AG09319 (cell line): ENCODE data around the gene FKBP3.
A peak's percentile ranks its signal among the peaks of the same experiment; 100 is the strongest.
"Not testable (repeated sequence)": the region's sequence is repeated elsewhere in the genome, so short reads cannot be mapped to it uniquely, and the experiment has no call there.

Source experiments
- DNase-seq: peaks from one replicate; pipeline ENCODE4 v3.0.0-alpha.2; 2010; ENCODE audit warnings: low read depth; ENCODE audit errors: extremely low read depth
- CTCF ChIP-seq: IDR thresholded peaks from 2 replicates; pipeline ENCODE4 v1.5.1; 2011; ENCODE audit warnings: low read depth, mild to moderate bottlenecking, inconsistent platforms, low read length, moderate library complexity

Gene FKBP3

DNA sequence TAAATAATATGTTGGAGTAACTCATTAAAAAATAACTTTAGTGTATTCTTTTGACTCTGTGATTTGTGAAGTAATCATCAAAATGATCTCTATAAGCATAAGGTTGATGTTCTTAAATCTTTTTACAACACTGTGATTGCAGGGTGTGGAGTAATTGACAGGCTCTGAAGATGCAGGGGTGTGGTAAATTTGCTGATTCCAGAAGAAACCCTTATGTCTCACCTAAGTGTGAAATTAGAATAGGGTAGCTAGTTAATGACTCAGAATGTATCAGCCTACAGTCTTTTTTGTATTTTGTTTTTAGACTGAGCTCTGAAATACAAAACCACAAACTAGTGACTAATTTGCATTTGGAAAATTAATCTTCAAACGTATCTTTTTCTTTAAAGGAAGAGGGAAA lies 44.5 kb downstream of the FKBP3 start:
- DNase-seq = no peak

GRCh38 chr14:45084946-45085346 lies 49.3 kb downstream of the FKBP3 start:
- no peak for DNase-seq
- TF ChIP-seq CTCF = no peak

More for the DNA sequence above, 44.5 kb downstream of the FKBP3 start:
- no peak for TF ChIP-seq CTCF

DNA sequence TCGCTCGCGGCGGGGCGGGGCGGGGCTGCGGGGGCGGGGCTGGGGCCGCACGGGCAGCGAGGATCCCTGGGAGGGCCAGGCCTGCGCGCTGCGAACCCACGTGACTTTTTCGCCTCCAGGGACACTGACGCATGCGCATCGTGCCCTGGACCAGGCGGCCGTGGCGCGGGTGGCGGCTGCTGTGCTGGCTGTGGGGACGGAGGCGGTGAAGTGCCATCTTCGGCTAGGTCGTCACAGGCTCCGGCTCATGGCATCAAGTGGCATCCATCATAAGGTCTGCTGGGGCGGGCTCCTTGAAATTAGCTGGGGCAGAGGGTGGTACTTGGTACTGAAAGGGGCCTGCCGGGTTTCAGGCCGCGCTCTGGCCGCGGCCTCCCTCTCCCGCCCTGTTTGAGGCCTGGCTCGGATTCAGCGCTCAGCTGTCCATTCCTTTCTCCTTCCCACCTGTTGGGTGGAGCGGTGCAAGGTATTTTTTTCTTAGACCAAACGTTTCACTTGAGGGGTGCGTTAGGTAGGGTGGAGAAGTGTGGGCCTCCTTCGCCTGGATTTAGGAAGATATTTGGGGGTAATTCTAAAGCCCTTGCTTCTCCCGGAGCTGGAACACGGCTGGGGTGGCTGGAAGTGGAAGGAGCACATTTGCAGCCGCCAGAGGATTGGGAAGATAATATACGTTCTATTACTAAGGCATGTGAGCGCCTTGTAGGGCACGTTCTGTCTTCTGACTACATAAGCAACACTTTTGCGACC lies 50.1 kb downstream of the FKBP3 start, which contains the start of gene PRPF39:
TSS of gene PRPF39 (plus strand) at position 141 of the 747 bp plus-strand sequence. CDS start 11,124 bp downstream, outside the sequence.
- no peak for TF ChIP-seq CTCF
- peak; percentile 70 for DNase-seq

DNA sequence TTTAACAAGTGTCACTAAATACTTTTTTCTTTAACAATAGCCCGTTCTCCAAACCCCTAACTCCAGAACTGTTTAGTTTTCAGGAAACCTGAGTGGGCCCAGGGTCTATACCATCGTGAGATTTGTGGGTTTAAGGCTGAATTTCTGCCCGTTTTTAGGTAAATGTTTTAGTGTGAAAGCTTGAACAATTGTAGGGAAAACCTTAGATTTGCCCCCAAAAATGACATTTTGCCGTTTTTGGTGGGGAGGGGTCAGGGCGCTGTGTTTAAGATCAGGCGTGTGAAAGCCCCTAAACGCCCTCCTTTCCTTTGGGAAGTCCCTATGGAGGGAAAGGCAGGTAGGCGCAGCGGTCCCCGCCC lies 50.7 kb downstream of the FKBP3 start:
- TF ChIP-seq CTCF = no peak
- DNase-seq = no peak

- TF ChIP-seq CTCF = no peak
- DNase-seq = no peak
Measured at GRCh38 chr14:45082420-45082819, 51.9 kb downstream of the FKBP3 start.

DNA sequence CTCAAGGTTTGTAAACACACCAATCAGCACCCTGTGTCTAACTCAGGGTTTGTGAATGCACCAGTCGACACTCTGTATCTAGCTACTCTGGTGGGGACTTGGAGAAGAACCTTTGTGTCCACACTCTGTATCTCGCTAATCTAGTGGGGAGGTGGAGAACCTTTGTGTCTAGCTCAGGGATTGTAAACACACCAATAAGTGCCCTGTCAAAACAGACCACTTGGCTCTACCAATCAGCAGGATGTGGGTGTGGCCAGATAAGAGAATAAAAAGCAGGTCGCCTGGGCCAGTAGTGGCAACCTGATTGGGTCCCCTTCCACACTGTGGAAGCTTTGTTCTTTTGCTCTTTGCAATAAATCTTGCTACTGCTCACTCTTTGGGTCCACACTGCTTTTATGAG lies 53.2 kb downstream of the FKBP3 start:
- DNase-seq = not testable (repeated sequence)

- not testable (repeated sequence) for DNase-seq
Measured at GRCh38 chr14:45080416-45080968, 53.8 kb downstream of the FKBP3 start.

DNA sequence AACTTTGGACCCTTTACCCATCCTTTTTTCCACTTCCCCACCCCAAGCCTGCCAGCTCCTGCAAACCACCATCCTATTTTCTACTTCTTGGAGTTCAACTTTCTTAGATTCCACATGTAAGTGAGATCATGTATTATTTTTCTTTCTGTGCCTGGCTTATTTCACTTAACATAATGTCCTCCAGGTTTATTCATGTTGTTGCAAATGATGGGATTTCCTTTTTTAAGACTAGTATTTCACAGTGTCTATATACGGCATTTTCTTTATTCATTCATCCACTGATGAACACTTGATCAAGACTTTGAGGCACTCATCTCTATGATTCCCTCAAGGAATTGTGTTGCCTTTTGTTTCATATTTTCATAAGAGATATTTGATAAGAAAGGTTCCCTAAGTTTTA lies 56.0 kb downstream of the FKBP3 start:
- no peak for TF ChIP-seq CTCF

More for the DNA sequence above, 56.0 kb downstream of the FKBP3 start:
- no peak for DNase-seq
